H1 (cell line): ENCODE results near the gene MYPOP. TPM values are rescaled to one million over a fixed set of nuclear protein-coding genes. Genes with fewer than 3 reads are reported as not detected.
A peak's percentile ranks its signal among the peaks of the same experiment; 100 is the strongest.

ENCODE experiments used
- CTCF ChIA-PET: fragments of 300-600 bp; sonication (Branson Sonifier 250); formaldehyde crosslinking; loops from one replicate; lab custom pipeline; 2021; ENCODE audit not compliant: partially characterized antibody; lab: Charles Lee
- POLR2A ChIA-PET: fragments of 300-600 bp; sonication (Branson Sonifier 250); formaldehyde crosslinking; loops from one replicate; lab custom pipeline; 2021; ENCODE audit warnings: inconsistent platforms; ENCODE audit not compliant: partially characterized antibody; lab: Charles Lee
- DNase-seq, 2 experiments: peaks; one replicate each; pipeline versions ENCODE4 v3.0.0 to v3.0.0-alpha.2; 2010 to 2022; ENCODE audit warnings: low spot score in 2 of 2, low read depth in 1 of 2, mixed read lengths in 1 of 2
- FAIRE-seq: peaks from 2 replicates; lab custom pipeline; 2011; peaks lifted over from hg19 to GRCh38; lab: Jason Lieb, UNC
- H2AFZ ChIP-seq: 2 replicates; pipeline ENCODE4 v1.8.1; 2012; ENCODE audit warnings: low read length, inconsistent platforms
- H2AK5ac ChIP-seq: 2 replicates; pipeline ENCODE4 v1.6.1; 2013; ENCODE audit warnings: low read depth, low read length
- H2BK120ac ChIP-seq: replicated peaks from 2 replicates; pipeline ENCODE3; 2013; ENCODE audit warnings: low read depth, low read length, inconsistent platforms
- H2BK12ac ChIP-seq: 2 replicates; pipeline ENCODE4 v1.6.1; 2013; ENCODE audit warnings: low read depth, low read length
- H2BK15ac ChIP-seq: 2 replicates; pipeline ENCODE4 v1.6.1; 2013; ENCODE audit warnings: low read length
- H2BK20ac ChIP-seq: 2 replicates; pipeline ENCODE4 v1.6.1; 2013; ENCODE audit warnings: low read length
- H2BK5ac ChIP-seq: 2 replicates; pipeline ENCODE4 v1.6.1; 2013; ENCODE audit warnings: low read depth, low read length
- H3K14ac ChIP-seq: 2 replicates; pipeline ENCODE4 v1.6.1; 2013; ENCODE audit warnings: inconsistent platforms; ENCODE audit not compliant: insufficient read length
- H3K18ac ChIP-seq: 2 replicates; pipeline ENCODE4 v1.6.1; 2013; ENCODE audit warnings: low read length; ENCODE audit errors: extremely low read depth
- H3K23ac ChIP-seq: 2 replicates; pipeline ENCODE4 v1.6.1; 2013; ENCODE audit warnings: inconsistent platforms; ENCODE audit not compliant: insufficient read length
- H3K23me2 ChIP-seq: 2 replicates; pipeline ENCODE4 v1.6.1; 2013; ENCODE audit warnings: low read depth, low read length
- H3K27ac ChIP-seq: 2 replicates; pipeline ENCODE4 v1.6.1; 2011; ENCODE audit warnings: low read depth, low read length, inconsistent platforms
- H3K27me3 ChIP-seq, 4 experiments: replicated peaks in 1 of 4; 1 replicate in 1 of 4; 2 replicates in 3 of 4; pipeline versions ENCODE4 v1.6.1 to v1.8.1; 2011 to 2013; ENCODE audit warnings: low read length in 3 of 4, mild to moderate bottlenecking in 3 of 4, inconsistent platforms in 2 of 4, mixed read lengths in 2 of 4, moderate library complexity in 1 of 4; ENCODE audit not compliant: control insufficient read depth in 3 of 4, insufficient read depth in 3 of 4; ENCODE audit errors: extremely low read depth in 1 of 4
- H3K36me3 ChIP-seq, 4 experiments: 2 replicates each; pipeline versions ENCODE4 v1.6.1 to v1.8.1; 2011 to 2013; ENCODE audit warnings: mild to moderate bottlenecking in 4 of 4, low read length in 3 of 4, moderate library complexity in 2 of 4, control low read depth in 1 of 4, inconsistent platforms in 1 of 4; ENCODE audit not compliant: insufficient read depth in 4 of 4, control insufficient read depth in 2 of 4
- H3K4ac ChIP-seq: replicated peaks from 2 replicates; pipeline ENCODE3; 2013; ENCODE audit warnings: low read length, low read depth, mixed read lengths, inconsistent platforms; ENCODE audit not compliant: insufficient read length
- H3K4me1 ChIP-seq, 4 experiments: replicated peaks in 1 of 4; 1 replicate in 1 of 4; 2 replicates in 3 of 4; pipeline versions ENCODE4 v1.6.1 to v1.8.1; 2011 to 2013; ENCODE audit warnings: low read length in 3 of 4, inconsistent platforms in 2 of 4, mixed read lengths in 1 of 4; ENCODE audit not compliant: insufficient read depth in 4 of 4, control insufficient read depth in 3 of 4
- H3K4me2 ChIP-seq, 2 experiments: 2 replicates each; pipeline versions ENCODE4 v1.6.1 to v1.8.1; 2011 to 2013; ENCODE audit warnings: low read depth in 2 of 2, low read length in 2 of 2, control low read depth in 1 of 2, inconsistent platforms in 1 of 2, mild to moderate bottlenecking in 1 of 2; ENCODE audit not compliant: insufficient read depth in 1 of 2
- H3K4me3 ChIP-seq, 4 experiments: fragments of 200-600, 300-600 bp in 1 of 4; sonication (generic), shearing (Covaris generic), sonication (Bioruptor Twin) in 1 of 4; 2 replicates each; pipeline versions ENCODE4 v1.5.1 to v1.8.1; 2011 to 2016; ENCODE audit warnings: low read length in 4 of 4, low read depth in 3 of 4, control low read depth in 2 of 4, inconsistent platforms in 2 of 4, mild to moderate bottlenecking in 2 of 4, mixed read lengths in 1 of 4, moderate library complexity in 1 of 4; ENCODE audit not compliant: insufficient read depth in 2 of 4; ENCODE audit errors: extremely low read depth in 1 of 4
- H3K56ac ChIP-seq: replicated peaks from 2 replicates; pipeline ENCODE3; 2013; ENCODE audit warnings: low read depth, mild to moderate bottlenecking, mixed read lengths, low read length, inconsistent platforms; ENCODE audit not compliant: insufficient read length
- H3K79me1 ChIP-seq: 2 replicates; pipeline ENCODE4 v1.6.1; 2013; ENCODE audit warnings: low read depth, low read length, control low read depth
- H3K79me2 ChIP-seq, 2 experiments: 2 replicates each; pipeline versions ENCODE4 v1.6.1 to v1.8.1; 2012 to 2013; ENCODE audit warnings: low read length in 2 of 2, mild to moderate bottlenecking in 2 of 2, inconsistent platforms in 1 of 2; ENCODE audit not compliant: insufficient read depth in 2 of 2, control insufficient read depth in 1 of 2
- H3K9ac ChIP-seq, 4 experiments: replicated peaks in 1 of 4; 1 replicate in 1 of 4; 2 replicates in 3 of 4; pipeline versions ENCODE4 v1.6.1 to v1.8.1; 2011 to 2013; ENCODE audit warnings: low read depth in 3 of 4, low read length in 3 of 4, control low read depth in 2 of 4, mild to moderate bottlenecking in 2 of 4, moderate library complexity in 2 of 4, inconsistent platforms in 1 of 4; ENCODE audit errors: extremely low read depth in 1 of 4
- H3K9me3 ChIP-seq, 2 experiments: 2 replicates each; pipeline versions ENCODE4 v1.6.1 to v1.8.1; 2012 to 2013; ENCODE audit warnings: mild to moderate bottlenecking in 2 of 2, moderate library complexity in 2 of 2, control low read depth in 1 of 2, inconsistent platforms in 1 of 2, low read depth in 1 of 2, low read length in 1 of 2, mixed read lengths in 1 of 2; ENCODE audit not compliant: insufficient read depth in 2 of 2
- H4K20me1 ChIP-seq, 2 experiments: replicated peaks in 1 of 2; 2 replicates each; pipeline versions ENCODE3 to v1.8.1; 2011 to 2013; ENCODE audit warnings: inconsistent platforms in 2 of 2, low read length in 2 of 2, mild to moderate bottlenecking in 1 of 2; ENCODE audit not compliant: insufficient read depth in 2 of 2, control insufficient read depth in 1 of 2
- H4K5ac ChIP-seq: 2 replicates; pipeline ENCODE4 v1.6.1; 2013; ENCODE audit warnings: low read length, low read depth, mixed read lengths, inconsistent platforms; ENCODE audit not compliant: insufficient read length
- H4K8ac ChIP-seq: 2 replicates; pipeline ENCODE4 v1.8.0; 2013; ENCODE audit warnings: mild to moderate bottlenecking, moderate library complexity, low read length, inconsistent platforms; ENCODE audit not compliant: insufficient read depth; ENCODE audit errors: extremely low read depth
- H4K91ac ChIP-seq: replicated peaks from 2 replicates; pipeline ENCODE3; 2013; ENCODE audit warnings: low read length, mixed read lengths, inconsistent platforms; ENCODE audit not compliant: insufficient read length
- CBX8 ChIP-seq: fragments of 300-800, 300-1000 bp; sonication (generic); IDR thresholded peaks from 2 replicates; pipeline ENCODE4 v1.7.1; 2016; ENCODE audit warnings: low read depth, low read length, borderline replicate concordance
- E2F6 ChIP-seq: IDR thresholded peaks from 2 replicates; pipeline ENCODE4 v1.6.1; 2012; ENCODE audit warnings: inconsistent platforms
- GABPA ChIP-seq: IDR thresholded peaks from 2 replicates; pipeline ENCODE4 v1.6.1; 2011; ENCODE audit warnings: mild to moderate bottlenecking, low read length, moderate library complexity, borderline replicate concordance; ENCODE audit not compliant: insufficient read depth
- HDAC6 ChIP-seq: IDR thresholded peaks from one replicate; pipeline ENCODE4 v1.7.1; 2012; ENCODE audit warnings: low read depth, mild to moderate bottlenecking, inconsistent platforms, low read length, moderate library complexity
- POU5F1 ChIP-seq: IDR thresholded peaks from 2 replicates; pipeline ENCODE4 v1.6.1; 2011; ENCODE audit warnings: low read depth, mild to moderate bottlenecking, low read length, moderate library complexity
- WGBS, 2 experiments: shearing (Covaris generic) in 1 of 2; methylation state at CpG; one replicate each; pipeline versions ENCODE4 v1.1.6 to v1.1.7; 2013 to 2015; ENCODE audit warnings: low lambda C conversion rate in 2 of 2, mixed read lengths in 2 of 2, inconsistent platforms in 1 of 2, low coverage in 1 of 2, missing lambda C conversion rate in 1 of 2; ENCODE audit not compliant: insufficient replicate concordance in 2 of 2, insufficient coverage in 1 of 2, insufficient read length in 1 of 2; ENCODE audit errors: extremely low coverage in 1 of 2, missing lambda C conversion rate in 1 of 2; 5-methylcytosine and 5-hydroxymethylcytosine counted together
- polyA plus RNA-seq, 7 experiments: library from polyadenylated mRNA; depleted of rRNA in 3 of 7; stranded (reverse) in 5 of 7; unstranded in 2 of 7; fragments of >200 nt in 5 of 7; fragments of 200-250 nt in 2 of 7; gene quantifications; 1 replicate in 5 of 7; 2 replicates in 1 of 7; 4 replicates in 1 of 7; pipeline versions ENCODE4 v1.2.1 to v1.2.3, GENCODE V29; 2011 to 2013; ENCODE audit warnings: missing spikeins in 2 of 7, mixed read lengths in 2 of 7
- total RNA-seq: library from RNA; stranded (reverse); fragmentation: NEBNext Ultra II Directional; extraction: Animal tissue kit (Norgen Biotek cat#: 25700); gene quantifications from 2 replicates; pipeline ENCODE4 v1.2.1, GENCODE V29; 2021

The MYPOP gene
- total and polyA plus RNA-seq, 2 of the 8 experiments (the other 6 are each of a cell fraction or from before 2014, with no cell fraction given) = 3.2 to 11.1 TPM

- no peak overlapping the region; the same call in 1 of the 2 replicates for H2BK20ac ChIP-seq
- ChIA-PET CTCF (interaction anchor here (2.0 to 12.4 kb wide), 2 partner anchors 9 to 10 kb away, joined by 7 to 208 read pairs; partner anchors contain the start of genes FOXA3 and IRF2BP1), POLR2A (interaction anchor here (6.0 to 13.7 kb wide), 2 partner anchors 9 kb away, joined by 48 to 277 read pairs; partner anchors contain the start of genes FOXA3, IRF2BP1 and SYMPK)
- no peak overlapping the region for H2BK15ac ChIP-seq
- no peaks in the 10 kb centered on the region for H3K9me3 ChIP-seq
- no peak overlapping the region for H4K8ac ChIP-seq
- peaks cover 5 to 8% of the 10 kb centered on the region in 2 experiments for H4K20me1 ChIP-seq
- H3K4me2 ChIP-seq = no peak overlapping the region; a peak in 1 of 4 replicates
- no peak overlapping the region for H3K14ac ChIP-seq
- no peak overlapping the region for H2BK5ac ChIP-seq
- peak overlapping the region in 1 of 4 experiments; percentile 11; a peak in 1 of 7 replicates for H3K9ac ChIP-seq
- H3K79me2 ChIP-seq = no peaks in the 10 kb centered on the region
- TF ChIP-seq HDAC6 (no peak), CBX8 (no peak), E2F6 (no peak), GABPA (no peak), POU5F1 (no peak)
- H3K4me3 ChIP-seq = no peak overlapping the region
- FAIRE-seq (no peak), DNase-seq (no peak)
- peaks cover 0 to 15% (median 3%) of the 10 kb centered on the region in 4 experiments; a peak in 3 of 8 replicates for H3K36me3 ChIP-seq
- H3K23me2 ChIP-seq = peaks cover 6% of the 10 kb centered on the region; the same call in 1 of the 2 replicates
- no peak overlapping the region for H3K4ac ChIP-seq
- no peak overlapping the region for H2AFZ ChIP-seq
- H3K56ac ChIP-seq = no peak overlapping the region
- H3K18ac ChIP-seq = 0 out of 2 replicates have a peak overlapping the region, but pooled peaks have one; percentile 60
- peak overlapping the region; percentile 90; the same call in 1 of the 2 replicates for H2BK12ac ChIP-seq
- H3K79me1 ChIP-seq = peaks cover 3% of the 10 kb centered on the region; the same call in 1 of the 2 replicates
- H2BK120ac ChIP-seq = no peak overlapping the region
- no peaks in the 10 kb centered on the region; a peak in 1 of 7 replicates for H3K27me3 ChIP-seq
- peaks cover 0 to 12% (median 9%) of the 10 kb centered on the region in 4 experiments; a peak in 6 of 7 replicates for H3K4me1 ChIP-seq
- H3K23ac ChIP-seq = no peak overlapping the region
- no peak overlapping the region; the same call in 1 of the 2 replicates for H2AK5ac ChIP-seq
- H4K5ac ChIP-seq = no peak overlapping the region
- no peak overlapping the region for H3K27ac ChIP-seq
- WGBS, 2 experiments = 92% methylated on average over 7 of the region's 7 CpGs; no CpG with 5 or more reads in 1 of the 2 experiments
- H4K91ac ChIP-seq = no peak overlapping the region
Observed at GRCh38 chr19:45874620-45874966, 27.8 kb downstream of the MYPOP start.
